SK-N-SH treated with all-trans-retinoic acid at 6 μM for 48 hours (cell line): ENCODE results near the gene DCC.

Experiments
- BACH2 ChIP-seq: fragments of 250-450 bp; sonication (Bioruptor Pico); IDR thresholded peaks from 2 replicates; pipeline ENCODE4 v1.9.0; 2021; ENCODE audit warnings: mild to moderate bottlenecking, borderline replicate concordance
- CREB5 ChIP-seq: fragments of 250-450 bp; sonication (Bioruptor Pico); IDR thresholded peaks from 2 replicates; pipeline ENCODE4 v1.5.1; 2020; ENCODE audit warnings: low read depth, mild to moderate bottlenecking, moderate library complexity
- ESRRG ChIP-seq: fragments of 250-450 bp; sonication (Bioruptor Pico); IDR thresholded peaks from 2 replicates; pipeline ENCODE4 v1.6.1; 2021; ENCODE audit warnings: mild to moderate bottlenecking
- ISL1 ChIP-seq: fragments of 250-450 bp; sonication (Bioruptor Pico); IDR thresholded peaks from 2 replicates; pipeline ENCODE4 v2.1.2; 2022; ENCODE audit warnings: mild to moderate bottlenecking, moderate library complexity
- PATZ1 ChIP-seq: fragments of 250-450 bp; sonication (Bioruptor Pico); IDR thresholded peaks from 2 replicates; pipeline ENCODE4 v1.8.0; 2020; ENCODE audit warnings: mild to moderate bottlenecking, moderate library complexity, borderline replicate concordance
- PPARA ChIP-seq: fragments of 250-450 bp; sonication (Bioruptor Pico); IDR thresholded peaks from 2 replicates; pipeline ENCODE4 v1.5.0; 2020; ENCODE audit warnings: mild to moderate bottlenecking, borderline replicate concordance
- RARB ChIP-seq: fragments of 250-450 bp; sonication (Bioruptor Pico); IDR thresholded peaks from 2 replicates; pipeline ENCODE4 v1.8.0; 2021; ENCODE audit warnings: mild to moderate bottlenecking, moderate library complexity
- SNAI2 ChIP-seq: fragments of 250-450 bp; sonication (Bioruptor Pico); IDR thresholded peaks from 2 replicates; pipeline ENCODE4 v1.5.0; 2020; ENCODE audit warnings: mild to moderate bottlenecking, moderate library complexity
- TCF4 ChIP-seq: fragments of 250-450 bp; sonication (Bioruptor Pico); IDR thresholded peaks from 2 replicates; pipeline ENCODE4 v1.8.0; 2021; ENCODE audit warnings: mild to moderate bottlenecking, moderate library complexity, borderline replicate concordance
- ZNF565 ChIP-seq: fragments of 450-650 bp; formaldehyde crosslinking; conservative IDR thresholded peaks from 2 replicates; pipeline ENCODE4 v1.5.0; 2020; ENCODE audit warnings: low read depth, mild to moderate bottlenecking, moderate library complexity
- ZNF70 ChIP-seq: fragments of 450-650 bp; formaldehyde crosslinking; IDR thresholded peaks from 2 replicates; pipeline ENCODE4 v1.5.0; 2020; ENCODE audit warnings: mild to moderate bottlenecking, moderate library complexity

- no peak for TF ChIP-seq PPARA (CRISPR knock-in tag)
- no peak for TF ChIP-seq RARB
- no peak for TF ChIP-seq CREB5
- no peak for TF ChIP-seq ISL1 (CRISPR knock-in tag)
- no peak for TF ChIP-seq BACH2 (CRISPR knock-in tag)
- TF ChIP-seq SNAI2 (CRISPR knock-in tag): no peak
- TF ChIP-seq ESRRG (CRISPR knock-in tag): no peak
- TF ChIP-seq ZNF565 (CRISPR knock-in tag): no peak
- TF ChIP-seq ZNF70 (CRISPR knock-in tag): no peak
- TF ChIP-seq PATZ1 (CRISPR knock-in tag): no peak
- no peak for TF ChIP-seq TCF4 (CRISPR knock-in tag)
These were observed 270.6 kb downstream of the DCC start for GRCh38 chr18:52610451-52611115.
